Erythroblast (primary cell): ENCODE results near the gene LRP1B.

Experiments
- DNase-seq, 2 experiments: peaks; one replicate each; lab custom pipeline; 2025; lab: John Stamatoyannopoulos, UW
- GATA1 ChIP-seq: IDR thresholded peaks from 2 replicates; pipeline ENCODE4 v1.6.1; 2011; ENCODE audit warnings: low read depth, mild to moderate bottlenecking, control low read depth, low read length, moderate library complexity
- POLR2A ChIP-seq: IDR thresholded peaks from 2 replicates; pipeline ENCODE4 v1.6.1; 2011; ENCODE audit warnings: mild to moderate bottlenecking, low read length

Gene LRP1B

GRCh38 chr2:140855471-140855870 lies 1275.3 kb downstream of the LRP1B start:
- TF ChIP-seq GATA1: no peak
- TF ChIP-seq POLR2A: no peak
- DNase-seq: no peak

- DNase-seq: no peak
- TF ChIP-seq GATA1 (no peak), POLR2A (no peak)
Measured at GRCh38 chr2:140851258-140851981, 1279.4 kb downstream of the LRP1B start.

GRCh38 chr2:140843186-140843585 lies 1287.6 kb downstream of the LRP1B start:
- DNase-seq: no peak
- TF ChIP-seq POLR2A: no peak
- TF ChIP-seq GATA1: no peak

- DNase-seq: no peak
- TF ChIP-seq POLR2A (no peak), GATA1 (no peak)
Measured at GRCh38 chr2:140842110-140842509, 1288.7 kb downstream of the LRP1B start.

GRCh38 chr2:140841141-140841540 lies 1289.7 kb downstream of the LRP1B start:
- DNase-seq: no peak
- TF ChIP-seq GATA1 (no peak), POLR2A (no peak)

GRCh38 chr2:140836826-140837225 lies 1294.0 kb downstream of the LRP1B start:
- no peak for TF ChIP-seq GATA1
- TF ChIP-seq POLR2A: no peak
- no peak for DNase-seq

- DNase-seq: no peak
- no peak for TF ChIP-seq GATA1
- no peak for TF ChIP-seq POLR2A
Measured at GRCh38 chr2:140835079-140835478, 1295.7 kb downstream of the LRP1B start.

- DNase-seq: no peak
- TF ChIP-seq POLR2A (no peak), GATA1 (no peak)
Measured at GRCh38 chr2:140814141-140814540, 1316.7 kb downstream of the LRP1B start.

GRCh38 chr2:140808820-140809219 lies 1322.0 kb downstream of the LRP1B start:
- TF ChIP-seq GATA1: no peak
- no peak for TF ChIP-seq POLR2A
- no peak for DNase-seq

- DNase-seq: no peak
- TF ChIP-seq GATA1 (no peak), POLR2A (no peak)
Measured at GRCh38 chr2:140808211-140808610, 1322.6 kb downstream of the LRP1B start.

GRCh38 chr2:140804700-140805260 lies 1326.0 kb downstream of the LRP1B start:
- TF ChIP-seq GATA1 (no peak), POLR2A (no peak)
- no peak for DNase-seq

GRCh38 chr2:140801311-140801710 lies 1329.5 kb downstream of the LRP1B start:
- no peak for TF ChIP-seq POLR2A
- TF ChIP-seq GATA1: no peak
- DNase-seq: no peak

GRCh38 chr2:140797718-140798117 lies 1333.1 kb downstream of the LRP1B start:
- no peak for TF ChIP-seq GATA1
- no peak for TF ChIP-seq POLR2A
- no peak for DNase-seq

- DNase-seq: no peak
- TF ChIP-seq GATA1: no peak
- TF ChIP-seq POLR2A: no peak
Measured at GRCh38 chr2:140791802-140792201, 1339.0 kb downstream of the LRP1B start.

GRCh38 chr2:140786585-140786984 lies 1344.2 kb downstream of the LRP1B start:
- DNase-seq: no peak
- no peak for TF ChIP-seq POLR2A
- TF ChIP-seq GATA1: no peak
